ENCODE data around the gene KIRREL2.
A peak's percentile ranks its signal among the peaks of the same experiment; 100 is the strongest.

The KIRREL2 gene

GRCh38 chr19:35845215-35846037 is 11.3 kb upstream of the KIRREL2 start:
- no peak for DNase-seq

GRCh38 chr19:35846038-35846668 is 10.6 kb upstream of the KIRREL2 start:
- DNase-seq: no peak

DNA sequence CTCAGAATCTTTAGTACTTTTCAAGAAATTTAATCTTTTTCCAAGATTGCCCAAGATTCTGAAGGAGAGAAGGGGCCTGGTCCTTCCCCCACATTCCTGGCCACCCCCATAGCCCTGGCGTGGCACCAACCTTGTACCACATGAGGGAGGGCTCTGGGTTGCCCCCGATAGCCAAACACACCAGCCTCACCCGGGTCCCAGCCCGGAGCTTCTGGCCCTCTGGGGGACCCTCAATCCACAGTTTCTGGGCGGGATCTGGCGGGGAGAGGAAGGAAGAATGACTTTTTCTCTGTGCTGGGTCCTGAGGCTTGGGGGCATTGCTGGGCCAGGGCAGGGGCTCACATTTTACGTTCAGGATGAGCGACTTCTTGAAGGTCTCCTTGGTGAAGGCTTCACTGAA is 8.8 kb upstream of the KIRREL2 start:
- no peak for DNase-seq

- DNase-seq: no peak
Observed at GRCh38 chr19:35848486-35848885, 8.2 kb upstream of the KIRREL2 start.

- DNase-seq: no peak
Observed at GRCh38 chr19:35848919-35849505, 7.7 kb upstream of the KIRREL2 start.

- no peak for DNase-seq
Observed at GRCh38 chr19:35851213-35852028, 5.3 kb upstream of the KIRREL2 start.

DNA sequence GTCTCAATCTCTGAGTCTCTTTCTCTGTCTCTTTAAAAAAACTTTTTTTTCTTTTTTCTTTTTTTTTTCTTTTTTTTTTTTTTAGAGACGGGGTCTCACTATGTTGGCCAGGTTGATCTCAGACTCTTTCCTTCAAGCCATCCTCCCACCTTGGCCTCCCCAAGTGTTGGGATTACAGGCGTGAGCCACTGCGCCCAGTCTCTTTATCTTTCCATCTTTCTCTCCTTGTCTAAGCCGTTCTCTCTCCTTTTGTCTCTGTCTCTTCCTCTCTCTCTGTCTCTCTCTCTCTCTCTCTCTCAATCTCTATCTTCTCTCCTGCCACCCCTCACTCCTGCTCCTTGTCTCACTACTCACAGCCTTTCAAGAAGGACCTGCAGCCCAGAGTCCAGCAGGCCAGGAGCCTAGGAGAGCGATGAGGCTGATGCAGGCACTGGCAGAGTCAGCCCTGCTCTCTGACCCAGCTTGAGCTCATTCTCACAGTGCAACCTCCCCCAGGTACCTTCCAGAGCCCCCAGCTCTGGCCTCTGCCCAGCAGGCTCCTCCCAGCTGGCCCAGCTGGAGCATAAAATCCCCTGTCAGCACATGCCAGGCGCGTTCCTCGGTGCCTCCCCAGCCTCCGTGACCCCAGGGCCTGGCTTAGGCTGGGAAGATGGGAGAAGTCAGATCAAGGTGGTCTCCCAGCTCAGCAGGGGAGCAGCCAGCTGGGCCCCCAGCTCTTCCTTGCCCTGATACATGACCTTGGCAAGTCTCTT is 4.5 kb upstream of the KIRREL2 start, which contains the start of gene NPHS1:
NPHS1 (minus strand) TSS at position 476 of the 752 bp plus-strand sequence. CDS start 667 bp downstream, outside the sequence.
- no peak for DNase-seq

GRCh38 chr19:35853038-35853756 is 3.5 kb upstream of the KIRREL2 start:
- no peak for DNase-seq

DNA sequence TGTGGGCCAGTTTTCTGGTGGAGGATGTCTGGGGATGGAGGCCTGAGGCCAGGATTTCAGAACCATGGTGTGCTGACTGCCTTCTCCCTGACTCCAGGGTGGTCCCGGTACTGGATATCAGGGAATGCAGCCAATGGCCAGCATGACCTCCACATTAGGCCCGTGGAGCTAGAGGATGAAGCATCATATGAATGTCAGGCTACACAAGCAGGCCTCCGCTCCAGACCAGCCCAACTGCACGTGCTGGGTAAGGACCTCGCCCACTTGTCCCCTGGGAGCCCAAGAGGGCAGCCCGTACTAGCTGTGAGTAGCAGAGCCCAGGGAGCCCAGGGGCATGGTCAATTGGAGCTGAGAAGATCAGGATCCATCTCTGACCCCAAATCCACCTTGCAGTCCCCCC is 1.6 kb downstream of the KIRREL2 start:
- no peak for DNase-seq

GRCh38 chr19:35859414-35859813 is 2.7 kb downstream of the KIRREL2 start:
- DNase-seq: no peak

- DNase-seq: no peak
Observed at GRCh38 chr19:35860436-35860817, 3.7 kb downstream of the KIRREL2 start.

DNA sequence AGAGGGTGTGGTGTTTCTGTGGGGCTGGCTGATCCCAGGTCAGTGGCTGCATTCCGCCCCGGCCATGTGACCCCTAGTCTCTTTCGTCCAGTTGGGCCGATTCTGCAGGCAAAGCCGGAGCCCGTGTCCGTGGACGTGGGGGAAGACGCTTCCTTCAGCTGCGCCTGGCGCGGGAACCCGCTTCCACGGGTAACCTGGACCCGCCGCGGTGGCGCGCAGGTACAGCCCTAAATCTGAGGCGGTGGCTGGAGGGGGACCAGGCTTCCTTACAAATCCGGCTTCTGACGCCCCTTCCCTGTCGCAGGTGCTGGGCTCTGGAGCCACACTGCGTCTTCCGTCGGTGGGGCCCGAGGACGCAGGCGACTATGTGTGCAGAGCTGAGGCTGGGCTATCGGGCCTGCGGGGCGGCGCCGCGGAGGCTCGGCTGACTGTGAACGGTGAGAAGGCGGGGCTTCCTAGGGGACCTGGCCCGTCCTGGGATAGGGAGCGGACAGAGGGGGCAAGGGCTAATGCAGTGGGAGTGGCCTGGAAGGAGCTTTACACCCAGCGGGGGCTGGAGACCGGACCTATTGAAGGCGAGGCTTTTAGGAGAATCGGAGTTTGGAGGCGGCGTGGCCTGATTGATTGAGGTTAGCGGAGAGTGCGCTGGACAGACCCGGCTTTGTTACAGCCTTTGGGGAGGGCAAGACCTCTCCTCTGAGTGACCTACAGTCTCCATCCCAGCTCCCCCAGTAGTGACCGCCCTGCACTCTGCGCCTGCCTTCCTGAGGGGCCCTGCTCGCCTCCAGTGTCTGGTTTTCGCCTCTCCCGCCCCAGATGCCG is 4.3 kb downstream of the KIRREL2 start:
- no peak for DNase-seq

DNA sequence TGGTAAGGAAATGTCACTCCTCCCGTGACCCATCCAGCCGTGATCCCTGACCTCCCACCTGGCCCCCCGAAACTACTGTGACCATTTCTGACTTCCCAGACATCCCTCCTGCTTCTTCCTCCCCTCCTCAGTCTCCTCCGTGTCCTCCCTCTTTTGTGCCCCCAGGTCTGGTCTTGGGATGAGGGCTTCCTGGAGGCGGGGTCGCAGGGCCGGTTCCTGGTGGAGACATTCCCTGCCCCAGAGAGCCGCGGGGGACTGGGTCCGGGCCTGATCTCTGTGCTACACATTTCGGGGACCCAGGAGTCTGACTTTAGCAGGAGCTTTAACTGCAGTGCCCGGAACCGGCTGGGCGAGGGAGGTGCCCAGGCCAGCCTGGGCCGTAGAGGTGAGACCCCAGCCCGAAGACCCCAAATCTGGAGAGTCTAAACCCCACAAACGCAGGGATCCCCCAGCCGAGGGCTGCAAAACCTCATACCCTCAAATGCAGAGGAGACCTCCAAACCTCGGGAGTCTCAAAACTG is 5.0 kb downstream of the KIRREL2 start:
- no peak for DNase-seq

- DNase-seq: no peak
Observed at GRCh38 chr19:35862528-35862927, 5.8 kb downstream of the KIRREL2 start.

- no peak for DNase-seq
Observed at GRCh38 chr19:35863018-35863417, 6.3 kb downstream of the KIRREL2 start.

DNA sequence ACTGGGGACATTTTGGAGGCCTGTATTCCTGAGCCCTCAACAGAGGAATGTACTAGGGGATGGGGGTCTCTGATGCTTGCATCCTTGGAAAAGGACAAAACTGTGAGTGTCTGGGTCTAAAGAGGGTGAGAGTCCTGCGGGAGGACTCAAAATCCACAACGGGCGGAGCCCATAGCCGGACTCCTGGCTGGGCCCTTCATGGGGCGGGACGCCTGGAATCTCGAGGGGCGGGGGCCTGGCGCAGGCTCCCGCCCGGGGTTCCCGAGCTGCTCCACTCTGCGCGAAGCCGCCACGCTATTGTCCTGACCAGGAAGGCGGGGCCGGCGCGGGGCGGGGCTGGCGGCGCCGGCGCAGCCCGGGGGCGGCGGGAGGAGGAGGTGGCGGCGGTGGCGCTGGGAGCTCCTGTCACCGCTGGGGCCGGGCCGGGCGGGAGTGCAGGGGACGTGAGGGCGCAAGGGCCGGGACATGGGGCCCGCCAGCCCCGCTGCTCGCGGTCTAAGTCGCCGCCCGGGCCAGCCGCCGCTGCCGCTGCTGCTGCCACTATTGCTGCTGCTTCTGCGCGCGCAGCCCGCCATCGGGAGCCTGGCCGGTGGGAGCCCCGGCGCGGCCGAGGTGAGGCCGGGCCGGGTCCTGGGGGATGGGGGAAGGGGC is 11.6 kb downstream of the KIRREL2 start, which contains the start of gene APLP1:
APLP1 (plus strand) TSS at position 403 of the 651 bp plus-strand sequence; CDS start at position 466, 63 bp downstream.
- peak; percentile 56 for DNase-seq

DNA sequence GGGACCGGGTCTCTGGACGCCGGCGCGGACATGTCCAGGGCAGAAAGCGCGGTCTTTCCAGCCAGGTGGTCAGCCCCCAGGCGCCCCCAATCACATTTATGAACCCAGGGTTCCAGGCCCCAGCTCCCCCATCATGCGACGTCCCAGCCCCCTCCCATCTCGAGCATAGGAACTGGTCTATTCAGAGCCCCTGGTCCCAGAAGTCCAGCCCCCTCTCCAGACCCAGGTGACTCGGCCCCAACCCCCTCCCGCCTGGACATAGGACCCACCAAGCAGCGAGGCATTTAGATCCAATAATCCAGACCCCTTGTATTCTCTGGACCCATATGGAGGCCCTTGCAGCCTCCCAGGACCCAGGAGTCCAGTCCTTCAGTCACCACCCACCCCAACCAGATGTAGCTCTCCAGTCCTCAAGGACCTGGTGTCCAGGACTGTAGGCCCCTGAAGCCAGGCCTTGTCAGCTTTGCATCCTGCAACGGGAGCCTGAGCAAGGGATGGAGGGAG is 12.2 kb downstream of the KIRREL2 start:
- no peak for DNase-seq

DNA sequence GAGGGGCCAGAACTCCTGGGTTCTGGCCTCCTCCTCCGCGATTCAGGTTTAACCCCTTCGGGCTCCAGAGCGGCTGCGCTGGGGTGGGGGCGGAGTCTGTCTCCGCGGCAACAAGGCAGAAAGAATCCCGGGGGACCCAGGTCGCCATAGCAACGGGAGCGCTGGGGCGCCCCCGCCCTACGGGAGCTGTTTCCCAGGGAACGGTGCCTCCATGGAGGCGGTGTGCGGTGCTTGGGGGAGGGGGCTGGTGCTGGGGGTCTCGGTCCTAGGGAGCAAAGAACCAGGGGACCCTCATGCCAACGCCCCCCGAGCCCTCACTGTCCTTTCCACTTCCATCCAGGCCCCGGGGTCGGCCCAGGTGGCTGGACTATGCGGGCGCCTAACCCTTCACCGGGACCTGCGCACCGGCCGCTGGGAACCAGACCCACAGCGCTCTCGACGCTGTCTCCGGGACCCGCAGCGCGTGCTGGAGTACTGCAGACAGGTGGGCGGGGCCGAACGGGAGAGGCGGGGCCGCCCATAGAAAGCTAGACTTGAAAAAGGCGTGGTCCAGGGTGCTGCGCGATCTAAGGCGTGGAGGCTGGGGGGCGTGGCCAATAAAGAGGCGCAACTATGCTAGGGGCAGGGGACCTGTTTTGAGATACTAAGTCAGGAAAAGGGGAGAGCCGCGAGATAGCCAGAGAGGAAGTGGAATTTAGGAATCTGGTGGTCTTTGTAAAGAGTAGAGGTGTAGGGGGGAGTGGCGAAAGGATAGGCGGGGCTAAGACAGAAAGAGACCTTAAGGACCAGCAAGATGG is 12.8 kb downstream of the KIRREL2 start:
- peak; percentile 70 for DNase-seq
